H9 (cell line): ENCODE results near the gene MYD88. TPM values are rescaled to one million over a fixed set of nuclear protein-coding genes. Genes with fewer than 3 reads are reported as not detected.

Source experiments
- DNase-seq: peaks from one replicate; pipeline ENCODE4 v3.0.0-alpha.2; 2017
- H2AFZ ChIP-seq: one replicate; pipeline ENCODE4 v1.6.1; 2013; ENCODE audit warnings: mild to moderate bottlenecking, low read length, control low read depth, moderate library complexity
- H2AK5ac ChIP-seq: 2 replicates; pipeline ENCODE4 v1.6.1; 2013; ENCODE audit warnings: low read length, control low read depth, mixed read lengths; ENCODE audit not compliant: insufficient read length
- H2BK120ac ChIP-seq: one replicate; pipeline ENCODE4 v1.6.1; 2013; ENCODE audit warnings: low read depth, mild to moderate bottlenecking, low read length, control low read depth, inconsistent platforms; ENCODE audit not compliant: poor library complexity, severe bottlenecking
- H2BK12ac ChIP-seq: 2 replicates; pipeline ENCODE4 v1.6.1; 2013; ENCODE audit warnings: low read length, control low read depth, mixed read lengths, low read depth; ENCODE audit not compliant: insufficient read length
- H2BK15ac ChIP-seq: 2 replicates; pipeline ENCODE4 v1.6.1; 2013; ENCODE audit warnings: low read depth, low read length, control low read depth
- H2BK20ac ChIP-seq: one replicate; pipeline ENCODE4 v1.6.1; 2013; ENCODE audit warnings: low read depth, mild to moderate bottlenecking, low read length, control low read depth, inconsistent platforms; ENCODE audit not compliant: poor library complexity, severe bottlenecking
- H2BK5ac ChIP-seq: 2 replicates; pipeline ENCODE4 v1.6.1; 2013; ENCODE audit warnings: low read length, control low read depth, mixed read lengths; ENCODE audit not compliant: insufficient read length
- H3K14ac ChIP-seq: 2 replicates; pipeline ENCODE4 v1.6.1; 2013; ENCODE audit warnings: low read length, control low read depth; ENCODE audit not compliant: insufficient read depth
- H3K18ac ChIP-seq: 2 replicates; pipeline ENCODE4 v1.6.1; 2013; ENCODE audit warnings: low read depth, mild to moderate bottlenecking, mixed read lengths, low read length, control low read depth; ENCODE audit not compliant: insufficient read length
- H3K23ac ChIP-seq: 2 replicates; pipeline ENCODE4 v1.6.1; 2013; ENCODE audit warnings: low read length, control low read depth, mixed read lengths, low read depth; ENCODE audit not compliant: insufficient read length
- H3K23me2 ChIP-seq: 2 replicates; pipeline ENCODE4 v1.6.1; 2013; ENCODE audit warnings: low read depth, mild to moderate bottlenecking, mixed read lengths, low read length, control low read depth; ENCODE audit not compliant: insufficient read length, poor library complexity, severe bottlenecking
- H3K27ac ChIP-seq: 2 replicates; pipeline ENCODE4 v1.5.1; 2013; ENCODE audit warnings: low read length, control low read depth, mixed read lengths, low read depth; ENCODE audit not compliant: insufficient read length
- H3K27me3 ChIP-seq: 2 replicates; pipeline ENCODE4 v1.6.1; 2013; ENCODE audit warnings: low read length, control low read depth, inconsistent platforms; ENCODE audit not compliant: insufficient read depth
- H3K4ac ChIP-seq: 2 replicates; pipeline ENCODE4 v1.6.1; 2013; ENCODE audit warnings: low read depth, mild to moderate bottlenecking, control low read depth, inconsistent platforms, low read length, moderate library complexity
- H3K4me1 ChIP-seq: 2 replicates; pipeline ENCODE4 v1.6.1; 2013; ENCODE audit warnings: low read length, control low read depth, inconsistent platforms; ENCODE audit not compliant: insufficient read depth
- H3K4me2 ChIP-seq: 2 replicates; pipeline ENCODE4 v1.6.1; 2013; ENCODE audit warnings: low read length, control low read depth, mixed read lengths; ENCODE audit not compliant: insufficient read length, insufficient read depth
- H3K56ac ChIP-seq: 2 replicates; pipeline ENCODE4 v1.6.1; 2013; ENCODE audit warnings: low read depth, mild to moderate bottlenecking, mixed read lengths, low read length, control low read depth; ENCODE audit not compliant: insufficient read length
- H3K79me1 ChIP-seq: 2 replicates; pipeline ENCODE4 v1.6.1; 2013; ENCODE audit warnings: low read depth, mild to moderate bottlenecking, moderate library complexity, low read length, control low read depth, inconsistent platforms; ENCODE audit not compliant: insufficient read depth, poor library complexity, severe bottlenecking
- H3K79me2 ChIP-seq: 2 replicates; pipeline ENCODE4 v1.6.1; 2013; ENCODE audit warnings: low read length, control low read depth, inconsistent platforms; ENCODE audit not compliant: insufficient read depth
- H3K9ac ChIP-seq: 2 replicates; pipeline ENCODE4 v1.6.1; 2013; ENCODE audit warnings: low read length, control low read depth, mixed read lengths; ENCODE audit not compliant: insufficient read length; ENCODE audit errors: extremely low read depth
- H3K9me3 ChIP-seq: one replicate; pipeline ENCODE4 v1.6.1; 2013; ENCODE audit warnings: low read depth, low read length, inconsistent platforms; ENCODE audit not compliant: control insufficient read depth
- H3T11ph ChIP-seq: one replicate; pipeline ENCODE4 v1.6.1; 2013; ENCODE audit warnings: mild to moderate bottlenecking, low read length, control low read depth, inconsistent platforms
- H4K20me1 ChIP-seq: one replicate; pipeline ENCODE4 v1.6.1; 2013; ENCODE audit not compliant: control insufficient read depth, insufficient read length, insufficient read depth
- H4K5ac ChIP-seq: 2 replicates; pipeline ENCODE4 v1.6.1; 2013; ENCODE audit warnings: low read depth, mild to moderate bottlenecking, mixed read lengths, low read length, control low read depth; ENCODE audit not compliant: insufficient read length
- H4K8ac ChIP-seq: replicated peaks from 2 replicates; pipeline ENCODE4 v1.6.1; 2013; ENCODE audit warnings: low read length, control low read depth, mixed read lengths, low read depth; ENCODE audit not compliant: insufficient read length
- H4K91ac ChIP-seq: 2 replicates; pipeline ENCODE4 v1.6.1; 2013; ENCODE audit warnings: low read depth, mild to moderate bottlenecking, moderate library complexity, mixed read lengths, low read length, control low read depth; ENCODE audit not compliant: insufficient read length
- H3K27ac Mint-ChIP-seq, 3 experiments: 2 replicates in 2 of 3; 3 replicates in 1 of 3; pipeline ENCODE4 v1.8.0; 2020 to 2021; ENCODE audit warnings: mixed read lengths in 3 of 3, mild to moderate bottlenecking in 1 of 3, moderate library complexity in 1 of 3
- H3K27me3 Mint-ChIP-seq: 2 replicates; pipeline ENCODE4 v1.8.0; 2021; ENCODE audit warnings: low read depth, mild to moderate bottlenecking, moderate library complexity, mixed read lengths
- H3K36me3 Mint-ChIP-seq, 3 experiments: 2 replicates in 2 of 3; 3 replicates in 1 of 3; pipeline ENCODE4 v1.8.0; 2020 to 2021; ENCODE audit warnings: low read depth in 3 of 3, mixed read lengths in 3 of 3; ENCODE audit not compliant: insufficient read depth in 1 of 3
- H3K4me1 Mint-ChIP-seq, 2 experiments: 2 replicates each; pipeline ENCODE4 v1.8.0; 2020; ENCODE audit warnings: mixed read lengths in 2 of 2
- H3K4me3 Mint-ChIP-seq, 2 experiments: 2 replicates in 1 of 2; 3 replicates in 1 of 2; pipeline ENCODE4 v1.8.0; 2020 to 2021; ENCODE audit warnings: mild to moderate bottlenecking in 2 of 2, mixed read lengths in 2 of 2, moderate library complexity in 1 of 2
- H3K9me3 Mint-ChIP-seq, 2 experiments: 2 replicates in 1 of 2; 3 replicates in 1 of 2; pipeline ENCODE4 v1.8.0; 2020; ENCODE audit warnings: mild to moderate bottlenecking in 2 of 2, mixed read lengths in 2 of 2, moderate library complexity in 1 of 2
- WGBS: extraction: QIAGEN DNeasy Blood & Tissue Kit; methylation state at CpG from one replicate; pipeline ENCODE4 v1.1.7; 2013; ENCODE audit warnings: missing lambda C conversion rate, low lambda C conversion rate, mixed read lengths; ENCODE audit not compliant: insufficient read length; ENCODE audit errors: extremely low coverage; 5-methylcytosine and 5-hydroxymethylcytosine counted together
- total RNA-seq: library from RNA; stranded (reverse); gene quantifications from 2 replicates; pipeline ENCODE4 v1.2.1, GENCODE V29; 2021
- TF ChIP-seq, protein P1 (sequence below): fragments of 200-600 bp; sonication (generic); conservative IDR thresholded peaks from 3 replicates; pipeline ENCODE4 v1.8.0; 2021; ENCODE audit warnings: antibody characterized with exemption, mild to moderate bottlenecking

The MYD88 gene
- total RNA-seq, 1 experiment from 2014 or later: 33.4 TPM

DNA sequence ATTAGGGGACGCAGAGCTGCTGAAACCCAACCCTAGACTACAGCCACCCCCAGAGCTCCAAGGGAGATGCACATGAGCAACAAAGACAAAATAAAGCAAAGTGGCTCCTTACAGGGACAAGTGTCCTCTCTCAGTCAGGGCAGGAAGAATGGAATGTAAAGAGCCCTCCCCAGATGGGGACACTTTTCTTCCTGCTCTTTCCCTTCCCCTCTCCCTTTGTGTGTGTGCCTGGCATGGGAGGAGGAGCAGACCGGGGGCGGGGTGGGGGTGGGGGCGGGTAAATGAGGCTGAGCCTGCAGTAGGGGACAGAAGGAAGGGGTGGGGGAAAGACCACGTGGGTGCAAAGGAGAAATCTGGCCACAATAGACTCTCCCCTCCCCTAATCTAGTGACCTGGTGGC lies 38.9 kb upstream of the MYD88 start:
- TF ChIP-seq, protein P1, sequence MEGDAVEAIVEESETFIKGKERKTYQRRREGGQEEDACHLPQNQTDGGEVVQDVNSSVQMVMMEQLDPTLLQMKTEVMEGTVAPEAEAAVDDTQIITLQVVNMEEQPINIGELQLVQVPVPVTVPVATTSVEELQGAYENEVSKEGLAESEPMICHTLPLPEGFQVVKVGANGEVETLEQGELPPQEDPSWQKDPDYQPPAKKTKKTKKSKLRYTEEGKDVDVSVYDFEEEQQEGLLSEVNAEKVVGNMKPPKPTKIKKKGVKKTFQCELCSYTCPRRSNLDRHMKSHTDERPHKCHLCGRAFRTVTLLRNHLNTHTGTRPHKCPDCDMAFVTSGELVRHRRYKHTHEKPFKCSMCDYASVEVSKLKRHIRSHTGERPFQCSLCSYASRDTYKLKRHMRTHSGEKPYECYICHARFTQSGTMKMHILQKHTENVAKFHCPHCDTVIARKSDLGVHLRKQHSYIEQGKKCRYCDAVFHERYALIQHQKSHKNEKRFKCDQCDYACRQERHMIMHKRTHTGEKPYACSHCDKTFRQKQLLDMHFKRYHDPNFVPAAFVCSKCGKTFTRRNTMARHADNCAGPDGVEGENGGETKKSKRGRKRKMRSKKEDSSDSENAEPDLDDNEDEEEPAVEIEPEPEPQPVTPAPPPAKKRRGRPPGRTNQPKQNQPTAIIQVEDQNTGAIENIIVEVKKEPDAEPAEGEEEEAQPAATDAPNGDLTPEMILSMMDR: no peak
- H3K4me1 ChIP-seq: peaks cover 3% of the 10 kb centered on the region; the same call in 1 of the 2 replicates
- H3K18ac ChIP-seq: no peak overlapping the region
- Mint-ChIP-seq H3K9me3 (no peaks in the 10 kb centered on the region; a peak in 1 of 5 replicates), H3K36me3 (no peaks in the 10 kb centered on the region), H3K27ac (no peak overlapping the region), H3K27me3 (peaks cover 17% of the 10 kb centered on the region), H3K4me1 (peaks cover 30 to 33% of the 10 kb centered on the region in 2 experiments), H3K4me3 (peak overlapping the region in 1 of 2 experiments; percentile 3; a peak in 2 of 5 replicates)
- no peak overlapping the region for H3K4ac ChIP-seq
- no peak overlapping the region for H2BK15ac ChIP-seq
- H3K56ac ChIP-seq: no peak overlapping the region
- no peak overlapping the region for H2AFZ ChIP-seq
- DNase-seq: peak; percentile 63
- no peak overlapping the region for H3K27ac ChIP-seq
- H2BK12ac ChIP-seq: no peak overlapping the region
- H4K20me1 ChIP-seq: no peaks in the 10 kb centered on the region
- H3K79me2 ChIP-seq: no peaks in the 10 kb centered on the region
- no peak overlapping the region for H2BK120ac ChIP-seq
- H3K9me3 ChIP-seq: no peaks in the 10 kb centered on the region
- H3K23me2 ChIP-seq: no peaks in the 10 kb centered on the region
- no peak overlapping the region for H4K5ac ChIP-seq
- H3K27me3 ChIP-seq: no peaks in the 10 kb centered on the region; the same call in 1 of the 2 replicates
- H3K4me2 ChIP-seq: no peak overlapping the region
- H4K91ac ChIP-seq: no peak overlapping the region
- no peak overlapping the region for H4K8ac ChIP-seq
- no peak overlapping the region for H3K14ac ChIP-seq
- H3K79me1 ChIP-seq: no peaks in the 10 kb centered on the region
- H3K9ac ChIP-seq: no peak overlapping the region
- H2AK5ac ChIP-seq: no peak overlapping the region
- WGBS: no CpG with 5 or more reads among the region's 5 CpGs
- no peak overlapping the region for H2BK20ac ChIP-seq
- H3T11ph ChIP-seq: no peak overlapping the region
- H3K23ac ChIP-seq: no peak overlapping the region
- H2BK5ac ChIP-seq: no peak overlapping the region
